Panc1 (cell line): Measurements from ENCODE around the gene LRRK1.
A peak's percentile ranks its signal among the peaks of the same experiment; 100 is the strongest.

Experiments used
- CTCF ChIP-seq: fragments of 450-650 bp; IDR thresholded peaks from 2 replicates; pipeline ENCODE4 v1.5.1; 2017; ENCODE audit warnings: mild to moderate bottlenecking
- POLR2AphosphoS5 ChIP-seq: IDR thresholded peaks from 2 replicates; pipeline ENCODE4 v1.6.1; 2012; ENCODE audit warnings: mild to moderate bottlenecking, low read depth, low read length, moderate library complexity
- SIN3A ChIP-seq: IDR thresholded peaks from 2 replicates; pipeline ENCODE4 v1.6.1; 2012; ENCODE audit warnings: low read depth, mild to moderate bottlenecking, low read length, moderate library complexity, borderline replicate concordance; ENCODE audit not compliant: insufficient read depth
- TCF7L2 ChIP-seq: IDR thresholded peaks from 2 replicates; pipeline ENCODE4 v1.6.1; 2011; ENCODE audit warnings: mild to moderate bottlenecking, low read depth, low read length, inconsistent platforms
- TF ChIP-seq, protein P1 (sequence below), 2 experiments: IDR thresholded peaks; 2 replicates each; pipeline ENCODE4 v1.6.1; 2011 to 2012; ENCODE audit warnings: low read depth in 2 of 2, control low read depth in 1 of 2, low read length in 1 of 2, mild to moderate bottlenecking in 1 of 2, moderate library complexity in 1 of 2; ENCODE audit not compliant: insufficient read depth in 1 of 2

- TF ChIP-seq CTCF: no peak
- TF ChIP-seq POLR2AphosphoS5: no peak
- no peak; the same call in 1 of the 2 replicates for TF ChIP-seq SIN3A
- TF ChIP-seq, protein P1, sequence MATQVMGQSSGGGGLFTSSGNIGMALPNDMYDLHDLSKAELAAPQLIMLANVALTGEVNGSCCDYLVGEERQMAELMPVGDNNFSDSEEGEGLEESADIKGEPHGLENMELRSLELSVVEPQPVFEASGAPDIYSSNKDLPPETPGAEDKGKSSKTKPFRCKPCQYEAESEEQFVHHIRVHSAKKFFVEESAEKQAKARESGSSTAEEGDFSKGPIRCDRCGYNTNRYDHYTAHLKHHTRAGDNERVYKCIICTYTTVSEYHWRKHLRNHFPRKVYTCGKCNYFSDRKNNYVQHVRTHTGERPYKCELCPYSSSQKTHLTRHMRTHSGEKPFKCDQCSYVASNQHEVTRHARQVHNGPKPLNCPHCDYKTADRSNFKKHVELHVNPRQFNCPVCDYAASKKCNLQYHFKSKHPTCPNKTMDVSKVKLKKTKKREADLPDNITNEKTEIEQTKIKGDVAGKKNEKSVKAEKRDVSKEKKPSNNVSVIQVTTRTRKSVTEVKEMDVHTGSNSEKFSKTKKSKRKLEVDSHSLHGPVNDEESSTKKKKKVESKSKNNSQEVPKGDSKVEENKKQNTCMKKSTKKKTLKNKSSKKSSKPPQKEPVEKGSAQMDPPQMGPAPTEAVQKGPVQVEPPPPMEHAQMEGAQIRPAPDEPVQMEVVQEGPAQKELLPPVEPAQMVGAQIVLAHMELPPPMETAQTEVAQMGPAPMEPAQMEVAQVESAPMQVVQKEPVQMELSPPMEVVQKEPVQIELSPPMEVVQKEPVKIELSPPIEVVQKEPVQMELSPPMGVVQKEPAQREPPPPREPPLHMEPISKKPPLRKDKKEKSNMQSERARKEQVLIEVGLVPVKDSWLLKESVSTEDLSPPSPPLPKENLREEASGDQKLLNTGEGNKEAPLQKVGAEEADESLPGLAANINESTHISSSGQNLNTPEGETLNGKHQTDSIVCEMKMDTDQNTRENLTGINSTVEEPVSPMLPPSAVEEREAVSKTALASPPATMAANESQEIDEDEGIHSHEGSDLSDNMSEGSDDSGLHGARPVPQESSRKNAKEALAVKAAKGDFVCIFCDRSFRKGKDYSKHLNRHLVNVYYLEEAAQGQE (IDR thresholded peaks at IDR 0.05; ENCODE audit: insufficient read depth in 1 of 2, low read depth in 2 of 2, low read length in 1 of 2): no peak
- peak; percentile 43; the same call in 1 of the 2 replicates for TF ChIP-seq TCF7L2
Observed at GRCh38 chr15:100879061-100879463, 40.1 kb upstream of the LRRK1 start.
